H1 (cell line): Measurements from ENCODE around the gene MYO16. TPM values are rescaled to one million over a fixed set of nuclear protein-coding genes. Genes with fewer than 3 reads are reported as not detected.

ENCODE experiments used
- CTCF ChIA-PET: fragments of 300-600 bp; sonication (Branson Sonifier 250); formaldehyde crosslinking; loops from one replicate; lab custom pipeline; 2021; ENCODE audit not compliant: partially characterized antibody; lab: Charles Lee
- POLR2A ChIA-PET: fragments of 300-600 bp; sonication (Branson Sonifier 250); formaldehyde crosslinking; loops from one replicate; lab custom pipeline; 2021; ENCODE audit warnings: inconsistent platforms; ENCODE audit not compliant: partially characterized antibody; lab: Charles Lee
- DNase-seq, 2 experiments: peaks; one replicate each; pipeline versions ENCODE4 v3.0.0 to v3.0.0-alpha.2; 2010 to 2022; ENCODE audit warnings: low spot score in 2 of 2, low read depth in 1 of 2, mixed read lengths in 1 of 2
- FAIRE-seq: peaks from 2 replicates; lab custom pipeline; 2011; peaks lifted over from hg19 to GRCh38; lab: Jason Lieb, UNC
- H2AFZ ChIP-seq: 2 replicates; pipeline ENCODE4 v1.8.1; 2012; ENCODE audit warnings: low read length, inconsistent platforms
- H2AK5ac ChIP-seq: 2 replicates; pipeline ENCODE4 v1.6.1; 2013; ENCODE audit warnings: low read depth, low read length
- H2BK120ac ChIP-seq: replicated peaks from 2 replicates; pipeline ENCODE3; 2013; ENCODE audit warnings: low read depth, low read length, inconsistent platforms
- H2BK12ac ChIP-seq: 2 replicates; pipeline ENCODE4 v1.6.1; 2013; ENCODE audit warnings: low read depth, low read length
- H2BK15ac ChIP-seq: 2 replicates; pipeline ENCODE4 v1.6.1; 2013; ENCODE audit warnings: low read length
- H2BK20ac ChIP-seq: 2 replicates; pipeline ENCODE4 v1.6.1; 2013; ENCODE audit warnings: low read length
- H2BK5ac ChIP-seq: 2 replicates; pipeline ENCODE4 v1.6.1; 2013; ENCODE audit warnings: low read depth, low read length
- H3K14ac ChIP-seq: 2 replicates; pipeline ENCODE4 v1.6.1; 2013; ENCODE audit warnings: inconsistent platforms; ENCODE audit not compliant: insufficient read length
- H3K18ac ChIP-seq: 2 replicates; pipeline ENCODE4 v1.6.1; 2013; ENCODE audit warnings: low read length; ENCODE audit errors: extremely low read depth
- H3K23ac ChIP-seq: 2 replicates; pipeline ENCODE4 v1.6.1; 2013; ENCODE audit warnings: inconsistent platforms; ENCODE audit not compliant: insufficient read length
- H3K23me2 ChIP-seq: 2 replicates; pipeline ENCODE4 v1.6.1; 2013; ENCODE audit warnings: low read depth, low read length
- H3K27ac ChIP-seq: 2 replicates; pipeline ENCODE4 v1.6.1; 2011; ENCODE audit warnings: low read depth, low read length, inconsistent platforms
- H3K27me3 ChIP-seq, 4 experiments: replicated peaks in 1 of 4; 1 replicate in 1 of 4; 2 replicates in 3 of 4; pipeline versions ENCODE4 v1.6.1 to v1.8.1; 2011 to 2013; ENCODE audit warnings: low read length in 3 of 4, mild to moderate bottlenecking in 3 of 4, inconsistent platforms in 2 of 4, mixed read lengths in 2 of 4, moderate library complexity in 1 of 4; ENCODE audit not compliant: control insufficient read depth in 3 of 4, insufficient read depth in 3 of 4; ENCODE audit errors: extremely low read depth in 1 of 4
- H3K36me3 ChIP-seq, 4 experiments: 2 replicates each; pipeline versions ENCODE4 v1.6.1 to v1.8.1; 2011 to 2013; ENCODE audit warnings: mild to moderate bottlenecking in 4 of 4, low read length in 3 of 4, moderate library complexity in 2 of 4, control low read depth in 1 of 4, inconsistent platforms in 1 of 4; ENCODE audit not compliant: insufficient read depth in 4 of 4, control insufficient read depth in 2 of 4
- H3K4ac ChIP-seq: replicated peaks from 2 replicates; pipeline ENCODE3; 2013; ENCODE audit warnings: low read length, low read depth, mixed read lengths, inconsistent platforms; ENCODE audit not compliant: insufficient read length
- H3K4me1 ChIP-seq, 4 experiments: replicated peaks in 1 of 4; 1 replicate in 1 of 4; 2 replicates in 3 of 4; pipeline versions ENCODE4 v1.6.1 to v1.8.1; 2011 to 2013; ENCODE audit warnings: low read length in 3 of 4, inconsistent platforms in 2 of 4, mixed read lengths in 1 of 4; ENCODE audit not compliant: insufficient read depth in 4 of 4, control insufficient read depth in 3 of 4
- H3K4me2 ChIP-seq, 2 experiments: 2 replicates each; pipeline versions ENCODE4 v1.6.1 to v1.8.1; 2011 to 2013; ENCODE audit warnings: low read depth in 2 of 2, low read length in 2 of 2, control low read depth in 1 of 2, inconsistent platforms in 1 of 2, mild to moderate bottlenecking in 1 of 2; ENCODE audit not compliant: insufficient read depth in 1 of 2
- H3K4me3 ChIP-seq, 4 experiments: fragments of 200-600, 300-600 bp in 1 of 4; sonication (generic), shearing (Covaris generic), sonication (Bioruptor Twin) in 1 of 4; 2 replicates each; pipeline versions ENCODE4 v1.5.1 to v1.8.1; 2011 to 2016; ENCODE audit warnings: low read length in 4 of 4, low read depth in 3 of 4, control low read depth in 2 of 4, inconsistent platforms in 2 of 4, mild to moderate bottlenecking in 2 of 4, mixed read lengths in 1 of 4, moderate library complexity in 1 of 4; ENCODE audit not compliant: insufficient read depth in 2 of 4; ENCODE audit errors: extremely low read depth in 1 of 4
- H3K56ac ChIP-seq: replicated peaks from 2 replicates; pipeline ENCODE3; 2013; ENCODE audit warnings: low read depth, mild to moderate bottlenecking, mixed read lengths, low read length, inconsistent platforms; ENCODE audit not compliant: insufficient read length
- H3K79me1 ChIP-seq: 2 replicates; pipeline ENCODE4 v1.6.1; 2013; ENCODE audit warnings: low read depth, low read length, control low read depth
- H3K79me2 ChIP-seq, 2 experiments: 2 replicates each; pipeline versions ENCODE4 v1.6.1 to v1.8.1; 2012 to 2013; ENCODE audit warnings: low read length in 2 of 2, mild to moderate bottlenecking in 2 of 2, inconsistent platforms in 1 of 2; ENCODE audit not compliant: insufficient read depth in 2 of 2, control insufficient read depth in 1 of 2
- H3K9ac ChIP-seq, 4 experiments: replicated peaks in 1 of 4; 1 replicate in 1 of 4; 2 replicates in 3 of 4; pipeline versions ENCODE4 v1.6.1 to v1.8.1; 2011 to 2013; ENCODE audit warnings: low read depth in 3 of 4, low read length in 3 of 4, control low read depth in 2 of 4, mild to moderate bottlenecking in 2 of 4, moderate library complexity in 2 of 4, inconsistent platforms in 1 of 4; ENCODE audit errors: extremely low read depth in 1 of 4
- H3K9me3 ChIP-seq, 2 experiments: 2 replicates each; pipeline versions ENCODE4 v1.6.1 to v1.8.1; 2012 to 2013; ENCODE audit warnings: mild to moderate bottlenecking in 2 of 2, moderate library complexity in 2 of 2, control low read depth in 1 of 2, inconsistent platforms in 1 of 2, low read depth in 1 of 2, low read length in 1 of 2, mixed read lengths in 1 of 2; ENCODE audit not compliant: insufficient read depth in 2 of 2
- H4K20me1 ChIP-seq, 2 experiments: replicated peaks in 1 of 2; 2 replicates each; pipeline versions ENCODE3 to v1.8.1; 2011 to 2013; ENCODE audit warnings: inconsistent platforms in 2 of 2, low read length in 2 of 2, mild to moderate bottlenecking in 1 of 2; ENCODE audit not compliant: insufficient read depth in 2 of 2, control insufficient read depth in 1 of 2
- H4K5ac ChIP-seq: 2 replicates; pipeline ENCODE4 v1.6.1; 2013; ENCODE audit warnings: low read length, low read depth, mixed read lengths, inconsistent platforms; ENCODE audit not compliant: insufficient read length
- H4K8ac ChIP-seq: 2 replicates; pipeline ENCODE4 v1.8.0; 2013; ENCODE audit warnings: mild to moderate bottlenecking, moderate library complexity, low read length, inconsistent platforms; ENCODE audit not compliant: insufficient read depth; ENCODE audit errors: extremely low read depth
- H4K91ac ChIP-seq: replicated peaks from 2 replicates; pipeline ENCODE3; 2013; ENCODE audit warnings: low read length, mixed read lengths, inconsistent platforms; ENCODE audit not compliant: insufficient read length
- BACH1 ChIP-seq: IDR thresholded peaks from 2 replicates; pipeline ENCODE4 v1.6.1; 2012; ENCODE audit warnings: low read length, improper control_type of control experiment
- BRCA1 ChIP-seq: IDR thresholded peaks from 2 replicates; pipeline ENCODE4 v1.6.1; 2012; ENCODE audit warnings: low read depth, low read length, improper control_type of control experiment
- CEBPB ChIP-seq: IDR thresholded peaks from 2 replicates; pipeline ENCODE4 v1.6.1; 2012; ENCODE audit warnings: low read depth, low read length
- CHD2 ChIP-seq: IDR thresholded peaks from 2 replicates; pipeline ENCODE4 v1.6.1; 2012; ENCODE audit warnings: low read length, improper control_type of control experiment
- HDAC2 ChIP-seq, 2 experiments: fragments of 300-600 bp in 1 of 2; sonication (generic) in 1 of 2; IDR thresholded peaks; 2 replicates each; pipeline ENCODE4 v1.6.1; 2011 to 2012; ENCODE audit warnings: low read depth in 2 of 2, low read length in 2 of 2, mild to moderate bottlenecking in 2 of 2, moderate library complexity in 2 of 2, borderline replicate concordance in 1 of 2, inconsistent platforms in 1 of 2
- KDM1A ChIP-seq: fragments of 200-600, 300-600 bp; sonication (generic); IDR thresholded peaks from 2 replicates; pipeline ENCODE4 v1.7.1; 2016; ENCODE audit warnings: mild to moderate bottlenecking, low read length, borderline replicate concordance
- POLR2A ChIP-seq, 2 experiments: IDR thresholded peaks; 1 replicate in 1 of 2; 2 replicates in 1 of 2; pipeline ENCODE4 v1.6.1; 2011; ENCODE audit warnings: low read depth in 2 of 2, low read length in 2 of 2, mild to moderate bottlenecking in 2 of 2; ENCODE audit errors: control extremely low read depth in 1 of 2
- RAD21 ChIP-seq, 2 experiments: IDR thresholded peaks in 1 of 2; conservative IDR thresholded peaks in 1 of 2; 2 replicates each; pipeline ENCODE4 v1.6.1; 2011; ENCODE audit warnings: low read depth in 2 of 2, low read length in 2 of 2, improper control_type of control experiment in 1 of 2, inconsistent platforms in 1 of 2, mild to moderate bottlenecking in 1 of 2, moderate library complexity in 1 of 2
- RXRA ChIP-seq: IDR thresholded peaks from 2 replicates; pipeline ENCODE4 v1.6.1; 2011; ENCODE audit warnings: low read depth, mild to moderate bottlenecking, low read length, moderate library complexity; ENCODE audit not compliant: insufficient read depth
- WGBS, 2 experiments: shearing (Covaris generic) in 1 of 2; methylation state at CpG; one replicate each; pipeline versions ENCODE4 v1.1.6 to v1.1.7; 2013 to 2015; ENCODE audit warnings: low lambda C conversion rate in 2 of 2, mixed read lengths in 2 of 2, inconsistent platforms in 1 of 2, low coverage in 1 of 2, missing lambda C conversion rate in 1 of 2; ENCODE audit not compliant: insufficient replicate concordance in 2 of 2, insufficient coverage in 1 of 2, insufficient read length in 1 of 2; ENCODE audit errors: extremely low coverage in 1 of 2, missing lambda C conversion rate in 1 of 2; 5-methylcytosine and 5-hydroxymethylcytosine counted together
- polyA plus RNA-seq, 7 experiments: library from polyadenylated mRNA; depleted of rRNA in 3 of 7; stranded (reverse) in 5 of 7; unstranded in 2 of 7; fragments of >200 nt in 5 of 7; fragments of 200-250 nt in 2 of 7; gene quantifications; 1 replicate in 5 of 7; 2 replicates in 1 of 7; 4 replicates in 1 of 7; pipeline versions ENCODE4 v1.2.1 to v1.2.3, GENCODE V29; 2011 to 2013; ENCODE audit warnings: missing spikeins in 2 of 7, mixed read lengths in 2 of 7
- total RNA-seq: library from RNA; stranded (reverse); fragmentation: NEBNext Ultra II Directional; extraction: Animal tissue kit (Norgen Biotek cat#: 25700); gene quantifications from 2 replicates; pipeline ENCODE4 v1.2.1, GENCODE V29; 2021

The MYO16 gene
- total and polyA plus RNA-seq, 2 of the 8 experiments (the other 6 are each of a cell fraction or from before 2014, with no cell fraction given): 0.02 to 0.22 TPM

DNA sequence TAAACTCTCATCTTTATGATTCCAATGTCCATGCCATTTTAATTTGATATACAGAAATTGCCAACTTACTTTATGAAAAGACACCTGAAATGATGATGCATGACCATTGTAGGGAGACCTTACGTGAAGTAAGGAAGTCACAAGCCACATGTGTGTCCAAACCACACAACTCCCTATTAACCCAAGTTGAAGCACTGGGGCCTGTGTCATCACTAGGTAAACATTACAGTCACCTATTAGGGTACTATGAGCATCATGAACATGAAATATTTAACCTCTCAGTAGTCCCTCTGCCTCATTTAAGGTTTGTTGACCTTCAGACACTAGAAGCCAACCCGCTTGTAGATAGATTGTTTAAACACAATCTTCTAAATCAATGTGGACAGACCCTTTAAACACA lies 580.1 kb downstream of the MYO16 start:
- TF ChIP-seq CEBPB (no peak), CHD2 (no peak), BACH1 (no peak), KDM1A (no peak), HDAC2 (IDR thresholded peaks at IDR 0.05; ENCODE audit: borderline replicate concordance in 1 of 2, low read depth in 2 of 2, low read length in 2 of 2) (no peak), POLR2A (IDR thresholded peaks at IDR 0.05; ENCODE audit: control extremely low read depth in 1 of 2, low read depth in 2 of 2, low read length in 2 of 2) (no peak), BRCA1 (no peak), RAD21 (IDR thresholded peaks at IDR 0.05 in 1 of 2, conservative IDR thresholded peaks at IDR 0.05 in 1 of 2; ENCODE audit: low read depth in 2 of 2, low read length in 2 of 2) (no peak), RXRA (no peak)
- 86% methylated on average over 2 of the region's 2 CpGs; no CpG with 5 or more reads in 1 of the 2 experiments for WGBS, 2 experiments

More for the DNA sequence above, 580.1 kb downstream of the MYO16 start:
- FAIRE-seq: no peak
- no peak overlapping the region for H3K4me2 ChIP-seq
- ChIA-PET CTCF (no interaction called here), POLR2A (no interaction called here)
- H2BK15ac ChIP-seq: no peak overlapping the region
- H4K8ac ChIP-seq: no peak overlapping the region
- no peak overlapping the region for H4K91ac ChIP-seq
- H3K9me3 ChIP-seq: no peaks in the 10 kb centered on the region
- no peaks in the 10 kb centered on the region for H3K27me3 ChIP-seq
- no peaks in the 10 kb centered on the region for H3K36me3 ChIP-seq
- H3K9ac ChIP-seq: no peak overlapping the region
- H3K18ac ChIP-seq: no peak overlapping the region
- no peak overlapping the region for H2BK12ac ChIP-seq
- no peak overlapping the region for H3K14ac ChIP-seq
- no peaks in the 10 kb centered on the region for H3K23me2 ChIP-seq
- no peak overlapping the region for H2BK20ac ChIP-seq
- no peak overlapping the region for H3K4ac ChIP-seq
- no peak overlapping the region for H3K4me3 ChIP-seq
- peaks cover 0 to 3% (median 0%) of the 10 kb centered on the region in 4 experiments; a peak in 1 of 7 replicates for H3K4me1 ChIP-seq
- no peak overlapping the region for H2BK120ac ChIP-seq
- DNase-seq: no peak
- H3K27ac ChIP-seq: no peak overlapping the region
- no peaks in the 10 kb centered on the region for H3K79me2 ChIP-seq
- H3K79me1 ChIP-seq: no peaks in the 10 kb centered on the region
- no peak overlapping the region for H2AFZ ChIP-seq
- H2AK5ac ChIP-seq: no peak overlapping the region
- H3K23ac ChIP-seq: no peak overlapping the region
- H2BK5ac ChIP-seq: no peak overlapping the region
- no peaks in the 10 kb centered on the region for H4K20me1 ChIP-seq
- H4K5ac ChIP-seq: no peak overlapping the region
- H3K56ac ChIP-seq: no peak overlapping the region
